ENCODE data around the gene CALM1. TPM values are rescaled to one million over a fixed set of nuclear protein-coding genes. Genes with fewer than 3 reads are reported as not detected.

The CALM1 gene
- total RNA-seq, 1 donor from 2014 or later = 509 TPM

GRCh38 chr14:90406384-90406798, 9.6 kb downstream of the CALM1 start:
- no peak for TF ChIP-seq CTCF (conservative IDR thresholded peaks at IDR 0.05; ENCODE audit: low read depth, low read length)
- no peak overlapping the region for H3K4me3 ChIP-seq (ENCODE audit: low read depth, low read length)
- DNase-seq (ENCODE audit: low read depth) = no peak

GRCh38 chr14:90407230-90407629, 10.4 kb downstream of the CALM1 start:
- no peak for DNase-seq (ENCODE audit: low read depth)
- H3K4me3 ChIP-seq (ENCODE audit: low read depth, low read length) = no peak overlapping the region
- no peak for TF ChIP-seq CTCF (conservative IDR thresholded peaks at IDR 0.05; ENCODE audit: low read depth, low read length)

DNA sequence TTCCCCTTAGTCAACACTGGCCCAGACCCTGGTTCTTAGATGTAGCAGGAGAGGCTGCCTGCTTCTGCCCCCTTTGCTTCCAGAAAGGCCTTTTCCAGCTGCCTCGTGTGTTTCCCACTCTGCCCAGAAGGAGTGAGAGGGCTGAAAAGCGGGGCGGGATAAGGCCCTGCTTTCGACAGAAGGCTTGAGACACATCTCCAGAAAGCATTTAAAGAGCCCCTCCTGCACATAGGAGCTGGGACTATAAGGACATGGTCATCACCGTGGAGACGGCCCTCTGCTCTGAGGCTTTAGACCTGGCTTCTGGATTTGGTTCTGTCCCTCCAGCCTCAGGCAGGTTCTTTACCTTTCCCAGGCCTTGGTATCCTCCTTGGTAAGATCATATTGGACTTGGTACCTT, 11.9 kb downstream of the CALM1 start:
- TF ChIP-seq CTCF (conservative IDR thresholded peaks at IDR 0.05; ENCODE audit: low read depth, low read length) = no peak
- DNase-seq (ENCODE audit: low read depth) = no peak
- H3K4me3 ChIP-seq (ENCODE audit: low read depth, low read length) = no peak overlapping the region

DNA sequence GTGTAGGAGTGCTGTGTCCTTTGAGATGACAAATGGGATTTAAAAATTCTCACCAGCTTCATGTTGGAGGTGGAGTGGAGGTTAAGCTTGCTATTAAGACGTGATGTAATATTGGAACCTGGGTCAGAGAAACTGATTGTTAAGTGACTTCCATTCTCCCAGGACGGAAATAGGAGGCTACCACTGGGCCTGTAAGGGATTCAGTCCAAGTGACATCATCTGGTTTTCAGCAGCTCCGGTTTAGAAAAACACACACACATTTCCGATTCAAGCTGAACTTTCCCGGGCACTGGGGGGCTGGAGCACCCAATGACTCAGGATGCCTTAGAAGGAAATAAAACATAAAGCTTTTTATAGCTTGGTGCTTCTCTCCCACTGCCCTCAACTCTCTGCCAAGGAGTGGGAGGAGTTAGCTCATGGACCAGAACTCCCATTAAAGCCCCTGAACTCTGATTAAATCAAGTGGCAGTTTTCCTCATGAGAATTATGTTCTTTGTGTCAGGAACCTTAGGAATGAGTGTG, 12.4 kb downstream of the CALM1 start:
- no peak for TF ChIP-seq CTCF (conservative IDR thresholded peaks at IDR 0.05; ENCODE audit: low read depth, low read length)
- no peak overlapping the region for H3K4me3 ChIP-seq (ENCODE audit: low read depth, low read length)
- DNase-seq (ENCODE audit: low read depth) = peak; percentile 86

- no peak for TF ChIP-seq CTCF (conservative IDR thresholded peaks at IDR 0.05; ENCODE audit: low read depth, low read length)
- DNase-seq (ENCODE audit: low read depth) = no peak
- H3K4me3 ChIP-seq (ENCODE audit: low read depth, low read length) = no peak overlapping the region
Observed at GRCh38 chr14:90412058-90412457, 15.2 kb downstream of the CALM1 start.

- no peak overlapping the region for H3K4me3 ChIP-seq (ENCODE audit: low read depth, low read length)
- DNase-seq (ENCODE audit: low read depth) = no peak
- TF ChIP-seq CTCF (conservative IDR thresholded peaks at IDR 0.05; ENCODE audit: low read depth, low read length) = no peak
Observed at GRCh38 chr14:90416720-90417119, 19.9 kb downstream of the CALM1 start.

GRCh38 chr14:90418053-90418452, 21.2 kb downstream of the CALM1 start:
- no peak for DNase-seq (ENCODE audit: low read depth)
- no peak overlapping the region for H3K4me3 ChIP-seq (ENCODE audit: low read depth, low read length)
- TF ChIP-seq CTCF (conservative IDR thresholded peaks at IDR 0.05; ENCODE audit: low read depth, low read length) = no peak

Data from epithelial cell of proximal tubule (primary cell).